ENCODE data around the gene ACTA1. TPM values are rescaled to one million over a fixed set of nuclear protein-coding genes. Genes with fewer than 3 reads are reported as not detected.

ACTA1 gene
- total and polyA plus RNA-seq, 3 experiments from 2014 or later, result not detected

GRCh38 chr1:229470406-229471043, 36.6 kb upstream of the ACTA1 start:
- H3K27ac ChIP-seq (ENCODE audit: low read depth, low read length), result no peak overlapping the region
- ChIA-PET POLR2A (no interaction called here), CTCF (no interaction called here)
- no peaks in the 10 kb centered on the region for H3K4me1 ChIP-seq (ENCODE audit: insufficient read depth, low read length)
- peaks cover 3 to 5% (median 4%) of the 10 kb centered on the region in 3 donors for H3K4me1 Mint-ChIP-seq
- H3K36me3 Mint-ChIP-seq, result peaks cover 8 to 86% (median 33%) of the 10 kb centered on the region in 3 donors
- no peaks in the 10 kb centered on the region for H3K9me3 Mint-ChIP-seq
- H3K27ac Mint-ChIP-seq, result peak overlapping the region in 1 of 8 donors; percentile 9
- H3K36me3 ChIP-seq (ENCODE audit: insufficient read depth, low read length), result peaks cover 46% of the 10 kb centered on the region
- no peaks in the 10 kb centered on the region for H3K27me3 Mint-ChIP-seq
- H3K9me3 ChIP-seq (ENCODE audit: low read length), result no peaks in the 10 kb centered on the region
- DNase-seq, result no peak
- H3K4me3 ChIP-seq (ENCODE audit: low read length), result no peak overlapping the region
- no peaks in the 10 kb centered on the region for H3K27me3 ChIP-seq (ENCODE audit: insufficient read depth, low read length, poor library complexity, severe bottlenecking)
- H3K4me3 Mint-ChIP-seq, result no peak overlapping the region

GRCh38 chr1:229466887-229467286, 33.0 kb upstream of the ACTA1 start:
- ChIA-PET CTCF (interaction anchor here (1.5 kb wide), 1 partner anchor 196 kb away, joined by 3 read pairs; the partner anchor contains the start of gene RAB4A), POLR2A (no interaction called here)
- DNase-seq, result no peak
- H3K27ac ChIP-seq (ENCODE audit: low read depth, low read length), result no peak overlapping the region
- no peaks in the 10 kb centered on the region for H3K27me3 ChIP-seq (ENCODE audit: insufficient read depth, low read length, poor library complexity, severe bottlenecking)
- no peaks in the 10 kb centered on the region for H3K9me3 ChIP-seq (ENCODE audit: low read length)
- H3K27ac Mint-ChIP-seq, result peak overlapping the region in 1 of 8 donors; percentile 12
- peaks cover 57% of the 10 kb centered on the region for H3K36me3 ChIP-seq (ENCODE audit: insufficient read depth, low read length)
- H3K9me3 Mint-ChIP-seq, result no peaks in the 10 kb centered on the region
- H3K4me3 Mint-ChIP-seq, result no peak overlapping the region
- peaks cover 19 to 93% (median 42%) of the 10 kb centered on the region in 3 donors for H3K36me3 Mint-ChIP-seq
- no peaks in the 10 kb centered on the region for H3K27me3 Mint-ChIP-seq
- peaks cover 3 to 5% (median 4%) of the 10 kb centered on the region in 3 donors for H3K4me1 Mint-ChIP-seq
- H3K4me1 ChIP-seq (ENCODE audit: insufficient read depth, low read length), result no peaks in the 10 kb centered on the region
- no peak overlapping the region for H3K4me3 ChIP-seq (ENCODE audit: low read length)

- peaks cover 21 to 93% (median 38%) of the 10 kb centered on the region in 3 donors for H3K36me3 Mint-ChIP-seq
- H3K4me1 Mint-ChIP-seq, result peaks cover 3 to 5% (median 4%) of the 10 kb centered on the region in 3 donors
- no peaks in the 10 kb centered on the region for H3K27me3 Mint-ChIP-seq
- H3K27ac ChIP-seq (ENCODE audit: low read depth, low read length), result no peak overlapping the region
- H3K9me3 Mint-ChIP-seq, result no peaks in the 10 kb centered on the region
- DNase-seq, result no peak
- ChIA-PET POLR2A (no interaction called here), CTCF (interaction anchor here (1.1 kb wide), 1 partner anchor 19 kb away, joined by 3 read pairs; no protein-coding TSS in a partner anchor)
- H3K36me3 ChIP-seq (ENCODE audit: insufficient read depth, low read length), result peaks cover 65% of the 10 kb centered on the region
- H3K4me1 ChIP-seq (ENCODE audit: insufficient read depth, low read length), result no peaks in the 10 kb centered on the region
- no peak overlapping the region for H3K27ac Mint-ChIP-seq
- H3K9me3 ChIP-seq (ENCODE audit: low read length), result no peaks in the 10 kb centered on the region
- no peak overlapping the region for H3K4me3 Mint-ChIP-seq
- no peaks in the 10 kb centered on the region for H3K27me3 ChIP-seq (ENCODE audit: insufficient read depth, low read length, poor library complexity, severe bottlenecking)
- H3K4me3 ChIP-seq (ENCODE audit: low read length), result no peak overlapping the region
These were observed 30.8 kb upstream of the ACTA1 start for GRCh38 chr1:229464672-229465071.

- H3K36me3 Mint-ChIP-seq, result peaks cover 21 to 85% (median 35%) of the 10 kb centered on the region in 3 donors
- H3K27me3 ChIP-seq (ENCODE audit: insufficient read depth, low read length, poor library complexity, severe bottlenecking), result no peaks in the 10 kb centered on the region
- no peak overlapping the region for H3K27ac ChIP-seq (ENCODE audit: low read depth, low read length)
- ChIA-PET POLR2A (interaction anchor here (0.8 kb wide), 1 partner anchor 1124 kb away, joined by 3 read pairs; no protein-coding TSS in a partner anchor), CTCF (interaction anchor here (0.8 to 1.6 kb wide), 3 partner anchors 15 to 37 kb away, joined by 3 to 4 read pairs (median 3); no protein-coding TSS in a partner anchor)
- no peaks in the 10 kb centered on the region for H3K9me3 Mint-ChIP-seq
- DNase-seq, result no peak
- no peaks in the 10 kb centered on the region for H3K4me1 ChIP-seq (ENCODE audit: insufficient read depth, low read length)
- H3K27me3 Mint-ChIP-seq, result no peaks in the 10 kb centered on the region
- H3K4me3 ChIP-seq (ENCODE audit: low read length), result no peak overlapping the region
- peaks cover 58% of the 10 kb centered on the region for H3K36me3 ChIP-seq (ENCODE audit: insufficient read depth, low read length)
- H3K4me1 Mint-ChIP-seq, result peaks cover 0 to 6% (median 5%) of the 10 kb centered on the region in 3 donors
- no peak overlapping the region for H3K4me3 Mint-ChIP-seq
- H3K9me3 ChIP-seq (ENCODE audit: low read length), result no peaks in the 10 kb centered on the region
- H3K27ac Mint-ChIP-seq, result no peak overlapping the region
These were observed 27.3 kb upstream of the ACTA1 start for GRCh38 chr1:229461032-229461668.

GRCh38 chr1:229459815-229460214, 25.9 kb upstream of the ACTA1 start:
- H3K36me3 ChIP-seq (ENCODE audit: insufficient read depth, low read length), result peaks cover 52% of the 10 kb centered on the region
- CTCF ChIA-PET, result interaction anchor here (1.2 kb wide), 1 partner anchor 19 kb away, joined by 3 read pairs; no protein-coding TSS in a partner anchor
- peaks cover 16 to 83% (median 33%) of the 10 kb centered on the region in 3 donors for H3K36me3 Mint-ChIP-seq

GRCh38 chr1:229457436-229457835, 23.5 kb upstream of the ACTA1 start:
- Histone ChIP-seq H3K4me1 (ENCODE audit: insufficient read depth, low read length) (no peaks in the 10 kb centered on the region), H3K9me3 (ENCODE audit: low read length) (no peaks in the 10 kb centered on the region), H3K4me3 (ENCODE audit: low read length) (no peak overlapping the region), H3K27ac (ENCODE audit: low read depth, low read length) (no peak overlapping the region), H3K36me3 (ENCODE audit: insufficient read depth, low read length) (peaks cover 36% of the 10 kb centered on the region), H3K27me3 (ENCODE audit: insufficient read depth, low read length, poor library complexity, severe bottlenecking) (no peaks in the 10 kb centered on the region)
- peaks cover 2 to 10% (median 6%) of the 10 kb centered on the region in 3 donors for H3K4me1 Mint-ChIP-seq
- CTCF ChIA-PET, result no interaction called here
- POLR2A ChIA-PET, result no interaction called here
- no peaks in the 10 kb centered on the region for H3K9me3 Mint-ChIP-seq
- no peak overlapping the region for H3K4me3 Mint-ChIP-seq
- DNase-seq, result no peak
- no peak overlapping the region for H3K27ac Mint-ChIP-seq
- peaks cover 10 to 76% (median 18%) of the 10 kb centered on the region in 3 donors for H3K36me3 Mint-ChIP-seq
- H3K27me3 Mint-ChIP-seq, result no peaks in the 10 kb centered on the region

More at GRCh38 chr1:229459815-229460214, 25.9 kb upstream of the ACTA1 start:
- no peaks in the 10 kb centered on the region for H3K27me3 ChIP-seq (ENCODE audit: insufficient read depth, low read length, poor library complexity, severe bottlenecking)
- H3K4me3 ChIP-seq (ENCODE audit: low read length), result no peak overlapping the region
- no peaks in the 10 kb centered on the region for H3K9me3 Mint-ChIP-seq
- no peak overlapping the region for H3K4me3 Mint-ChIP-seq
- no peak overlapping the region for H3K27ac Mint-ChIP-seq
- no peaks in the 10 kb centered on the region for H3K4me1 ChIP-seq (ENCODE audit: insufficient read depth, low read length)
- H3K9me3 ChIP-seq (ENCODE audit: low read length), result no peaks in the 10 kb centered on the region
- DNase-seq, result no peak
- H3K27ac ChIP-seq (ENCODE audit: low read depth, low read length), result no peak overlapping the region
- no peaks in the 10 kb centered on the region for H3K27me3 Mint-ChIP-seq
- POLR2A ChIA-PET, result no interaction called here
- H3K4me1 Mint-ChIP-seq, result peaks cover 2 to 10% (median 6%) of the 10 kb centered on the region in 3 donors

- Mint-ChIP-seq H3K27me3 (no peaks in the 10 kb centered on the region), H3K9me3 (no peaks in the 10 kb centered on the region), H3K27ac (peak overlapping the region in 3 of 8 donors; percentile 2 to 69 (median 12)), H3K4me1 (peaks cover 2 to 10% (median 6%) of the 10 kb centered on the region in 3 donors), H3K4me3 (no peak overlapping the region), H3K36me3 (peaks cover 6 to 76% (median 17%) of the 10 kb centered on the region in 3 donors)
- Histone ChIP-seq H3K27me3 (ENCODE audit: insufficient read depth, low read length, poor library complexity, severe bottlenecking) (no peaks in the 10 kb centered on the region), H3K4me1 (ENCODE audit: insufficient read depth, low read length) (no peaks in the 10 kb centered on the region), H3K4me3 (ENCODE audit: low read length) (no peak overlapping the region), H3K9me3 (ENCODE audit: low read length) (no peaks in the 10 kb centered on the region), H3K36me3 (ENCODE audit: insufficient read depth, low read length) (peaks cover 32% of the 10 kb centered on the region), H3K27ac (ENCODE audit: low read depth, low read length) (no peak overlapping the region)
- CTCF ChIA-PET, result no interaction called here
- POLR2A ChIA-PET, result interaction anchor here (0.6 kb wide), 1 partner anchor 17 kb away, joined by 3 read pairs; no protein-coding TSS in a partner anchor
- DNase-seq, result no peak
These were observed 22.1 kb upstream of the ACTA1 start for GRCh38 chr1:229456016-229456415.

- no peak overlapping the region for H3K4me3 Mint-ChIP-seq
- H3K4me3 ChIP-seq (ENCODE audit: low read length), result no peak overlapping the region
- H3K9me3 ChIP-seq (ENCODE audit: low read length), result no peaks in the 10 kb centered on the region
- no peaks in the 10 kb centered on the region for H3K27me3 Mint-ChIP-seq
- no peak for DNase-seq
- H3K27me3 ChIP-seq (ENCODE audit: insufficient read depth, low read length, poor library complexity, severe bottlenecking), result no peaks in the 10 kb centered on the region
- no peaks in the 10 kb centered on the region for H3K9me3 Mint-ChIP-seq
- ChIA-PET CTCF (no interaction called here), POLR2A (no interaction called here)
- H3K4me1 Mint-ChIP-seq, result peaks cover 2 to 10% (median 6%) of the 10 kb centered on the region in 3 donors
- H3K36me3 ChIP-seq (ENCODE audit: insufficient read depth, low read length), result peaks cover 16% of the 10 kb centered on the region
- no peaks in the 10 kb centered on the region for H3K4me1 ChIP-seq (ENCODE audit: insufficient read depth, low read length)
- H3K27ac Mint-ChIP-seq, result no peak overlapping the region
- no peak overlapping the region for H3K27ac ChIP-seq (ENCODE audit: low read depth, low read length)
- H3K36me3 Mint-ChIP-seq, result peaks cover 0 to 69% (median 11%) of the 10 kb centered on the region in 3 donors
These were observed 20.2 kb upstream of the ACTA1 start for GRCh38 chr1:229454056-229454455.

All from CD8-positive, alpha-beta memory T cell (primary cell).